ENCODE results near the gene CWC27.

GRCh38 chr5:64839936-64840335 lies 71.2 kb downstream of the CWC27 start:
- no peak for TF ChIP-seq CTCF (IDR thresholded peaks at IDR 0.05; ENCODE audit: borderline replicate concordance, extremely low read depth, low read length, poor library complexity, severe bottlenecking)
- no peak for TF ChIP-seq EZH2 (IDR thresholded peaks at IDR 0.05; ENCODE audit: borderline replicate concordance, low read depth, low read length, severe bottlenecking)

Measured in DND-41 (cell line).